Measurements from ENCODE around the gene MRPL39.

DNA sequence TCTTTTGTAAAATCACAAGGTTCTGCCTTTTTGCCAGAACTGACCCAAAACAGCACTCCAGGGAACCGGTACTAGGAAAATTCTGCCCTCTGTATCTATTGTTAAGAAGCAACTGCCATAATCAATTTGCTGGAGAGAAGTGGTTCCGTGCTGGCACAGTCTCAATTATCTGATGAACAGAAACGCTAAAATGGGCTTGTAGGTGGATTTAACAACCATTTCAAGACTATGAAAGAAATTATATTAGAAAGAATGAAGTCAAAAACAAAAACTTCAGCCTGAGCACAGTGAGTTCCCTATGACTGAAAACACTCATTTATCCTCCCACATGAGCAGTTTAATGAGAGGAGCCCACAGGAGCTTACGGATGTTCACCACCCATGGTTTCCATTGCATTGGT is 36.2 kb upstream of the MRPL39 start:
- TF ChIP-seq, protein P1, sequence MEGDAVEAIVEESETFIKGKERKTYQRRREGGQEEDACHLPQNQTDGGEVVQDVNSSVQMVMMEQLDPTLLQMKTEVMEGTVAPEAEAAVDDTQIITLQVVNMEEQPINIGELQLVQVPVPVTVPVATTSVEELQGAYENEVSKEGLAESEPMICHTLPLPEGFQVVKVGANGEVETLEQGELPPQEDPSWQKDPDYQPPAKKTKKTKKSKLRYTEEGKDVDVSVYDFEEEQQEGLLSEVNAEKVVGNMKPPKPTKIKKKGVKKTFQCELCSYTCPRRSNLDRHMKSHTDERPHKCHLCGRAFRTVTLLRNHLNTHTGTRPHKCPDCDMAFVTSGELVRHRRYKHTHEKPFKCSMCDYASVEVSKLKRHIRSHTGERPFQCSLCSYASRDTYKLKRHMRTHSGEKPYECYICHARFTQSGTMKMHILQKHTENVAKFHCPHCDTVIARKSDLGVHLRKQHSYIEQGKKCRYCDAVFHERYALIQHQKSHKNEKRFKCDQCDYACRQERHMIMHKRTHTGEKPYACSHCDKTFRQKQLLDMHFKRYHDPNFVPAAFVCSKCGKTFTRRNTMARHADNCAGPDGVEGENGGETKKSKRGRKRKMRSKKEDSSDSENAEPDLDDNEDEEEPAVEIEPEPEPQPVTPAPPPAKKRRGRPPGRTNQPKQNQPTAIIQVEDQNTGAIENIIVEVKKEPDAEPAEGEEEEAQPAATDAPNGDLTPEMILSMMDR (IDR thresholded peaks at IDR 0.05; ENCODE audit: extremely low read depth in 1 of 2, insufficient read depth in 1 of 2, low read depth in 1 of 2, low read length in 2 of 2): no peak
- no peak for TF ChIP-seq POLR2A (IDR thresholded peaks at IDR 0.05; ENCODE audit: low read depth, low read length)

All from endothelial cell of umbilical vein (primary cell).